Right atrium auricular region (tissue), 2 donors: ENCODE results near the gene IL1RL2. TPM values are rescaled to one million over a fixed set of nuclear protein-coding genes. Genes with fewer than 3 reads are reported as not detected.

Experiments used
- DNase-seq: peaks from one replicate; pipeline ENCODE4 v3.0.0-alpha.2; 2019; ENCODE audit warnings: low spot score
- H3K27ac ChIP-seq, 2 donors: fragments of 200-600 bp; sonication (generic); 1 replicate in 1 of 2; 2 replicates in 1 of 2; pipeline ENCODE4 v1.5.1; 2016 to 2019
- H3K27me3 ChIP-seq, 2 donors: fragments of 200-600 bp; sonication (generic); one replicate each; pipeline versions ENCODE4 v1.5.1 to v1.6.0; 2017 to 2019
- H3K36me3 ChIP-seq: fragments of 200-600 bp; sonication (generic); one replicate; pipeline ENCODE4 v1.5.1; 2016
- H3K4me1 ChIP-seq, 2 donors: fragments of 200-600 bp; sonication (generic); one replicate each; pipeline versions ENCODE4 v1.5.1 to v1.6.0; 2017 to 2019
- H3K4me3 ChIP-seq, 2 donors: fragments of 200-600 bp; sonication (generic); 1 replicate in 1 of 2; 2 replicates in 1 of 2; pipeline ENCODE4 v1.5.1; 2017 to 2019; ENCODE audit warnings: mild to moderate bottlenecking in 1 of 2, moderate library complexity in 1 of 2
- H3K9me3 ChIP-seq, 2 donors: fragments of 200-600 bp; sonication (generic); one replicate each; pipeline ENCODE4 v1.5.1; 2019
- total RNA-seq, 2 donors: library from RNA; depleted of rRNA; stranded (reverse); fragments of >200 nt; gene quantifications; one replicate each; pipeline ENCODE4 v1.1.0, GENCODE V29; 2016
- TF ChIP-seq, protein P1 (sequence below), 2 donors: fragments of 200-600 bp; sonication (generic); IDR thresholded peaks; one replicate each; pipeline ENCODE4 v1.5.1; 2019; ENCODE audit warnings: antibody characterized with exemption in 2 of 2

The IL1RL2 gene
- total RNA-seq, 2 donors from 2014 or later: 0.55 TPM; not detected in 1

GRCh38 chr2:102145107-102145506 lies 41.7 kb upstream of the IL1RL2 start:
- Histone ChIP-seq H3K4me3 (no peak overlapping the region), H3K9me3 (peaks cover 0 to 43% of the 10 kb centered on the region in 2 donors), H3K4me1 (peaks cover 0 to 43% of the 10 kb centered on the region in 2 donors)

GRCh38 chr2:102145934-102146333 lies 40.9 kb upstream of the IL1RL2 start:
- TF ChIP-seq, protein P1, sequence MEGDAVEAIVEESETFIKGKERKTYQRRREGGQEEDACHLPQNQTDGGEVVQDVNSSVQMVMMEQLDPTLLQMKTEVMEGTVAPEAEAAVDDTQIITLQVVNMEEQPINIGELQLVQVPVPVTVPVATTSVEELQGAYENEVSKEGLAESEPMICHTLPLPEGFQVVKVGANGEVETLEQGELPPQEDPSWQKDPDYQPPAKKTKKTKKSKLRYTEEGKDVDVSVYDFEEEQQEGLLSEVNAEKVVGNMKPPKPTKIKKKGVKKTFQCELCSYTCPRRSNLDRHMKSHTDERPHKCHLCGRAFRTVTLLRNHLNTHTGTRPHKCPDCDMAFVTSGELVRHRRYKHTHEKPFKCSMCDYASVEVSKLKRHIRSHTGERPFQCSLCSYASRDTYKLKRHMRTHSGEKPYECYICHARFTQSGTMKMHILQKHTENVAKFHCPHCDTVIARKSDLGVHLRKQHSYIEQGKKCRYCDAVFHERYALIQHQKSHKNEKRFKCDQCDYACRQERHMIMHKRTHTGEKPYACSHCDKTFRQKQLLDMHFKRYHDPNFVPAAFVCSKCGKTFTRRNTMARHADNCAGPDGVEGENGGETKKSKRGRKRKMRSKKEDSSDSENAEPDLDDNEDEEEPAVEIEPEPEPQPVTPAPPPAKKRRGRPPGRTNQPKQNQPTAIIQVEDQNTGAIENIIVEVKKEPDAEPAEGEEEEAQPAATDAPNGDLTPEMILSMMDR (IDR thresholded peaks at IDR 0.05): no peak
- peaks cover 0 to 41% of the 10 kb centered on the region in 2 donors for H3K4me1 ChIP-seq
- no peak overlapping the region for H3K27ac ChIP-seq
- no peaks in the 10 kb centered on the region for H3K27me3 ChIP-seq
- H3K9me3 ChIP-seq: peaks cover 0 to 43% of the 10 kb centered on the region in 2 donors
- peaks cover 23% of the 10 kb centered on the region for H3K36me3 ChIP-seq
- no peak for DNase-seq
- no peak overlapping the region for H3K4me3 ChIP-seq

More at GRCh38 chr2:102145107-102145506, 41.7 kb upstream of the IL1RL2 start:
- no peak for DNase-seq
- Histone ChIP-seq H3K27ac (no peak overlapping the region), H3K36me3 (peaks cover 23% of the 10 kb centered on the region), H3K27me3 (no peaks in the 10 kb centered on the region)
- TF ChIP-seq, protein P1 (IDR thresholded peaks at IDR 0.05): no peak

- Histone ChIP-seq H3K4me1 (peaks cover 0 to 28% of the 10 kb centered on the region in 2 donors), H3K4me3 (no peak overlapping the region), H3K27ac (peak overlapping the region; percentile 11 to 58), H3K27me3 (no peaks in the 10 kb centered on the region), H3K36me3 (peaks cover 23% of the 10 kb centered on the region), H3K9me3 (peaks cover 0 to 43% of the 10 kb centered on the region in 2 donors)
- TF ChIP-seq, protein P1 (IDR thresholded peaks at IDR 0.05): no peak
- peak; percentile 73 for DNase-seq
These were observed 38.9 kb upstream of the IL1RL2 start for GRCh38 chr2:102147935-102148334.

DNA sequence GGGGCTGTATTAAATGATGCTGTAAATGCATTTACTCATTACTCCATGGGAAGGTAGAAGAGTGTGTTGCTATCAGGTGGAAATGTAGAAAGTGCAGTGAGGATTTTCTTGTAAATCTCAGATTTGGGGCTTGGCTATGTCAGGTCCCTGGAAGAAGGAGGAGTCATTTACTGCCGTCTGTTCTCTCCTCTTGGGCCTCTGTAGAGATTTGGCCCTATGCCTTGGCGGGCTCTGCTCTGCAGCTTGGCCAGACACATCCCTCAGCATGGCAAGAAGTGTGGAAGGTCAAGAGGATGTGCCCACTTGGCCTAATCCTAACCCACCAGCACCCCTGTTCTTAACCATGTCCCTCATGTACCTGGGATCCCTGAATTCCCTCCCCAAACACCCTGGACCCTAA lies 37.6 kb upstream of the IL1RL2 start:
- TF ChIP-seq, protein P1 (IDR thresholded peaks at IDR 0.05): no peak
- no peak overlapping the region for H3K4me3 ChIP-seq
- peak overlapping the region in 1 of 2 donors; percentile 16 for H3K27ac ChIP-seq
- peaks cover 0 to 43% of the 10 kb centered on the region in 2 donors for H3K9me3 ChIP-seq
- H3K27me3 ChIP-seq: no peaks in the 10 kb centered on the region
- H3K4me1 ChIP-seq: peaks cover 0 to 24% of the 10 kb centered on the region in 2 donors
- H3K36me3 ChIP-seq: peaks cover 25% of the 10 kb centered on the region
- DNase-seq: no peak

DNA sequence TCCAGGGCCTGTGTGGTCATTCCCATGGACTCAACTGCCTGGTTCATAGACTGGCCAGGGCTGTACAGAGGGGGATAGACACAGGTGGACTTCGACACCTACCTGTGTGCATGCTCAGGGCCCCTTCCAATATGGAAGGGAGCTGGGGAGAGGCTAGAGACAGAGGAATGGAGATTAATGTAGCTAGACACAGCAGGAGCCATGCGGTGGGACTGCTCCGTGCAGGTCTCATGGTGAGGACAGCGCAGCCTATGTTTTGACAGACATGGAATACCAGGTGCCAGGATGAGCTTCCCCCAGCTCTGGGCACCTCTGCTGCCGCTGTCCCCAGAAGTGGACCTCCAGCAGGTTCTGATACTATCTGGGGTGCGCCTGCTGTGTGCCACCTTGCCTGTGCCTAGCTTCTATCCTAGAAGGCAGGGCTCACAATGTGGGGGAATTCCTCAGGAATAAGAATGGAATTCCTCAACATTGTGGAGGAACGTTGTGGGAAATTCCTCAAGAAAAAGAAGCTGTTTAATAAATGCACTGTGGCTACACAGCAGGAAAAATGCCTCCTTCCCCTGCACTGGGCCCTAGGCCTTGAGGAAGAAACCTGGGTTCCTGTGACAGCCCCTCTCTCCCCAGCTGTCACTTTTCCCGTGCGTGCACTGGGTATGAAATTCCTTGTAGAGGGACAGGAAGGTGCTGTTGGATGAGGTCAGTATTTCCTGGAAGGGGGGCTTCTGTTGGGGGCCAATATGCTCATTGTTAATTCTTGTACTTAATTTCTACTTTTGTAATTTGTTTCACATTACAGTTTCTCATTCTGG lies 37.0 kb upstream of the IL1RL2 start:
- H3K27me3 ChIP-seq: no peaks in the 10 kb centered on the region
- H3K27ac ChIP-seq: peak overlapping the region in 1 of 2 donors; percentile 16
- peaks cover 0 to 41% of the 10 kb centered on the region in 2 donors for H3K9me3 ChIP-seq
- TF ChIP-seq, protein P1 (IDR thresholded peaks at IDR 0.05): no peak
- peaks cover 31% of the 10 kb centered on the region for H3K36me3 ChIP-seq
- peaks cover 0 to 24% of the 10 kb centered on the region in 2 donors for H3K4me1 ChIP-seq
- no peak for DNase-seq
- no peak overlapping the region for H3K4me3 ChIP-seq
